ENCODE data around the gene SHB.

Gene SHB, protein sequence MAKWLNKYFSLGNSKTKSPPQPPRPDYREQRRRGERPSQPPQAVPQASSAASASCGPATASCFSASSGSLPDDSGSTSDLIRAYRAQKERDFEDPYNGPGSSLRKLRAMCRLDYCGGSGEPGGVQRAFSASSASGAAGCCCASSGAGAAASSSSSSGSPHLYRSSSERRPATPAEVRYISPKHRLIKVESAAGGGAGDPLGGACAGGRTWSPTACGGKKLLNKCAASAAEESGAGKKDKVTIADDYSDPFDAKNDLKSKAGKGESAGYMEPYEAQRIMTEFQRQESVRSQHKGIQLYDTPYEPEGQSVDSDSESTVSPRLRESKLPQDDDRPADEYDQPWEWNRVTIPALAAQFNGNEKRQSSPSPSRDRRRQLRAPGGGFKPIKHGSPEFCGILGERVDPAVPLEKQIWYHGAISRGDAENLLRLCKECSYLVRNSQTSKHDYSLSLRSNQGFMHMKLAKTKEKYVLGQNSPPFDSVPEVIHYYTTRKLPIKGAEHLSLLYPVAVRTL

DNA sequence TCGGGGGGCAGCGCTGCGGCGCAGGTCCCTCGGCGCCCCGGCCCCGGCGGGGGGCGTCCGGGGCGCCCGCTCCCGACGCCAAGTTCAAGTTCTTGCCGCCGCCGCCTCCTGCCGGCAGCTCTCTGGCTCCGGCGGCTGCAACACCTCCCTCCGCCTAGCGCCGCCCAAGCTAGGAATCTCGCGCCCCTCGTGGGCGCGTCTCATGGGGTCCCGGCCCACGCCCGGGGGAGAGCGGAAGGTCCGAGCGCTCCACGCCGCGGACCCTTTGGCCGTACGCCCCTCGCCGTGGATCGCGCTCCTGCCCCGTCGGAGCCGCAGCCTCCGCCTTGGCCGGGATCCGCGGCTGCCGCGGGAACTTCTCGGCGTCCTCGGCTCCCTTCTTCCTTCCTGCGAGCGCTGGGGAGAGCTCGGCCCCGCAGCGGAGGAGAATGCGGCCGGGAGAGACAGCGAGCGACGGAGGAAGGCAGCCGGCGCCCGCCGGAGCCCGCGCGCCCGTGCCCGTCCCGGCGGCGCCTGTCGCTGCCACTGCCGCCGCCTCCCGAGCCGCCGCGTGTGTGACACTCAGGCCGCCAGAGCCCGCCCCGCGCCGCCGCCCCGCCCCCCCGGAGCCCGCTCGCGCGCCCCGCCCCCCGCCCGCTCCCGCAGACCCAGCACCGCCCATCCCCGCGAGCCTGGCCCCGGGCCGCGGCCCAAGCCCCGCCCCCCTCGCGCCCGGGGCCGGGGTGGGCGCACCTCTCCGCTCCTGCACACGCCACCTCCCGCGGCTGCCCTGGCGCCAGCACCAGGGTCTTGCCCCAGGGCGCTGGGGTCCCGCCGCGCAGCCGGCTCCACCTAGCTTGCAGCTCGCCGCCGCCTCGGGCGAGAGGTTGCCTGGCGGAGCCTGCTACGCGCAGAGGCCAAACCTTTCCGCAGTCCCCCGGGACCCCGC, at the start of gene SHB:
TSS of gene SHB (minus strand) at position 527 of the 928 bp plus-strand sequence. CDS start 582 bp downstream, outside the sequence.
- DNase-seq (ENCODE audit: low read depth), result no peak

DNA sequence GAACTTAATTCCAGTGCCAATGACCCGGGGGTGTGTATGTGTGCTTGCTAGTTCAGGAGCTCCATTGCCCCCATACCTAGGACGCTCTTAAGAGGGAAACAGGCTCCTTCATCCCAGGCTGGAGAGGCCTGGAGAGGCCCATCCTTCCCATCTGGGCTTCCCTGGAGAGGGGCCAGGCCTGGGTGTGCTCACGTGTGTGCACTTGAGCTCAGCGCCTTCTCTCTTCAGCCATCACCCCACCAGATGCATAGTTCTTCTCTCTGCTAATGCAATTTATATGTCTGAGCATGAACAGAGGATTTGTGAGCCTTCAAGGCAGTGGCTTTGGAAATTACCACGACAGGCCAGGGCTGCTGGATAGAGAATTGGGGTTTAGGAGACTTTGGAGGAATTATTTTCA, 48.6 kb upstream of the SHB start:
- DNase-seq (ENCODE audit: low read depth), result no peak

DNA sequence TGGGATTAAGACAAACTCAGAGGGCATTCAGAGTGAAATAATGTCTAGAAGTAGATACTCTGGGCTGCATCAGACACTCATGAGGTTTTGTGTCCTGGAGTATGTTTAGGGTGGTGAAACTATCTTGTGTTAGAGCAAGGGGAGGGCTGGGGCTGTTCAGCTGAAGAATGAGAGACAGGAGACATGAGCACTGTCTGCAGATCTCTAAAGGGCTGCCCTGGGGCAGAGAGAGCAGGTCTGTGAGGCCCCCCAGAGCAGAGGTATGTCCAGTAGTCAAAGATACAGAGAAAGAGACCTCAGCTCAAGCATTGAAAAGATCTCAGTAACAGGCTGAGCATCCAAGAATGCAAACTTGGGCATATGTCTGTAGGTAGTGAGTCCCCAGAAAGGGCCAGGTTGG, 45.9 kb upstream of the SHB start:
- no peak for DNase-seq (ENCODE audit: low read depth)

DNA sequence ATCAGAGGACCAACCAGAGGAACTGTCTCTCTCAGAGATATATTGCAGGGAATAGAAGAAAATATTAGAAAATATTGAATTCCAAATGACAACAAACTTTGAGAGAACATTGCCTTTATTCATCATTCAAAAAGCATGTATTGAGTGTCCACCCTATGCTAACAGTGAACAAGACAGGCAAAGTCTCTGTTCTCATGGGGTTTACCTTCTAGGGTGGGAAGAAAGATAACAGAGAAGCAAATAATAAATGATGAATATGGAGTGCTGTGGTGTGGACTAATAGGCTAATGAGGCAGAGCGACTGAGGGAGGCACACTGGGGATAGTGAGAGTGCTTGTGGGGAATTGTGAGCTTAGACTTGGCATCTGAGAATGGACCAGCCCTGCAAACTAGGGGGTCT, 43.4 kb upstream of the SHB start:
- DNase-seq (ENCODE audit: low read depth), result no peak

DNA sequence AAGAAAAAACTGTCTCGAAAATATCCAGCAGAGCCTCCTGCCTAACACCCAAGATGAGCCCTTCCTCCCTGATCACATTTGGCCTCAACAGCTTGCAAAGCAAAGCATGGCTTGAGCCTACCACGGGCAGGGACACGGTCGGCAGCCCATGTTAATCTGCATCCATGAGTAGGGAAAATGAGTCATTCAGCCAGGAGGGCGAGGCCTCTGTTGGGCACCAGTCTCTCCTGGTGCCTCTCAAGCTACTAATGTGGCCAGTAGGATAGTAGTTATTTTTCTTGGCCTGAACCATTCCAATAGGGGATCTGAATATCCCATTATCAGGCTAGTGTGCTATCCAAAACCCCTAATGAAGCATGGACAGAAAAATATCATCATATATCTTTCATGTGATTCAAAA, 43.0 kb upstream of the SHB start:
- no peak for DNase-seq (ENCODE audit: low read depth)

DNA sequence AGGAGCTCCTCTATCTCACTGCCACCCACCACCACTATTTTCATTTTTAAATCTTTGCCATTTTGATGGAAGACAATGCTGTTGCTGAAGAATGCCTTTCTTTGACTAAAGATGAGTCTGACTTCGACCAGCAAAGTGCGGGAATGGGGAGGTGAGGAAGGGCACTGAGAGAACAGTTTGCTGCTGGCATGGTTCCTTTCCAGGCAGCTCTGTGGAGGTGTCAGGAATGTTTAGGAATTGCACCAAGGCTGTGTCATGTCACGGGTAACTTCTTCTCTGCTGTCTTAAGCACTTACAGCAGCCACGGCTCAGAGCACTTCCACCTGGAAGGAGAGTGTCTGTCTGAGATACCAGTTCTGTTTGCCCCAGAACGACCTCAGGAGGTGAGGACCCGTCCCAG, 41.4 kb upstream of the SHB start:
- DNase-seq (ENCODE audit: low read depth), result no peak

DNA sequence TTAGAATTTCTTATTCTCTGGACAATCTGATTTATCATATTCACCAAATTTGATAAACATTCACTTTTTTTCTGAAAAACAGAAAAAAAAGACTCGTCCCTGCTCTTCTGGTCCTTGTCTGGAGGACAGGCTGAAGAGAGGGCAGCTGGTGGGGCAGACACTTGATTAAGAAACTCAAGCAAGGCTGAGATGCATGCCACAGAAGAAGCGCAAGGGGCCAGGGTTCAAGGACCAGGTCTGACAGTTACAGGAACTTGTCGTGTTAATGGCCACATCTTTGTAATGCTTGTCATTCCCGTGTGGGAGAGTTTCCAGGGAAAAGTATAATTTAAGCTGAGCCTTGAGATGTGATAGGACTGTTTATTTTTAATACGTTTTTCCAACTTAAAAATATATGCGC, 40.6 kb upstream of the SHB start:
- DNase-seq (ENCODE audit: low read depth), result no peak

DNA sequence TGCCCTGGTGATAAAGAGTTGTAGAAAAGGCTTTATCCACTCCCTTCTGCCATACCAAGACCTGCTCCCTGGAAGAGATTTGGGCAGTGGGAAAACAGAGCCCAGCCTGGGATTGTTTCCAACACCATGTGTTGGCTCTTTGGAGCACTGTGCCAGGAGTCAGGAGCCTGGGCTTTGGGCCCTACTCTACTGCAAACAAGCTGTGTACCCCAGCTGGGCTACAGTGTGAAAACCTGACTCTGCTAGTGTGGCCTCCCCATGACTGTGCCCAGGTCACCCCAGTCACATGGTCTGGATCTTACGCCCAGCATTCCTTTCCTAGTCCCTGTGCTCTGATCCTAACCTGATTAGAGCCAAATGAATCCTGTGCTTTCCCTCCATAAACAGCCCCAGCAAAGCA, 39.3 kb upstream of the SHB start:
- DNase-seq (ENCODE audit: low read depth), result no peak

DNA sequence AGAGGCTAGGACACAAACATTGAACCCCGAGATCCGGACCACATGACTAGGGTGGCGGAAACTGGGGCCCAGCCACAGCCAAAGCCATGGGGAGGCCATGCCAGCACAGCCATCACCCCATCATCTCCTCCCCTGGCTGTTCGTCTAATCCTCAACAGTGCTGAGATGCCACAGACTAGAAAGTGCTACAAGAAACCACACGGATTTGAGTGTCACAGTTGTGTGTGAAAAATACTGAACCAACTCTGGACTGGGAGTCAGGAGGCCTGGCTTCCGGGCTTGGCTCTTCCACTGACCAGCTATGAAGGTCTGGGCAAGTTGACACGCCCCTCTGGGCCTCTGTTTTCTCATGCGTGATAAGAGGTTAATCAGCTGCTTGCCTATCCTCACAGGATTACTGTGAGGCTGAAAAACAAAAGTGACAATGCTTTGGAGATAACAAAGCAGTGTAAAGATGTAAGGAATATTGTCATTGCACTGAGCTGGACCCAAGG, 38.8 kb upstream of the SHB start:
- DNase-seq (ENCODE audit: low read depth), result no peak

DNA sequence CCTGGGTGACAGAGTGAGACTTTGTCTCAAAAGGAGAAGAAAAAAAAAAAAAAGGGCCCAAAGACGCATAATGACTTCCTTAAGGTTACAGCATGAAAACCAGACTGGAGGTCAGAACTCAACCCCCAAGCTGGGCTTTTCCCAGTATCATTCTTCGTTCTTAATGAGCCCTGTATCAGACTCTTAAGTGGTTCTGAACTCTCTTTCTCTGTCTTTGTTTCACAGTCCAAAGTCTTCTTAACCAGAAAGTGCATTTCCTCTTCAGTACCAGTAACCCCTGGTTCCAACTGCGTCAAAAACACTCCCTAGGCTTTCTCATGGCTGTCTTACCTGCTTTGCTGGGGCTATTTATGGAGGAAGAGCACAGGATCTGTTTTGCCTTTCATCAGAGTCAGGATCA, 38.4 kb upstream of the SHB start:
- DNase-seq (ENCODE audit: low read depth), result no peak

DNA sequence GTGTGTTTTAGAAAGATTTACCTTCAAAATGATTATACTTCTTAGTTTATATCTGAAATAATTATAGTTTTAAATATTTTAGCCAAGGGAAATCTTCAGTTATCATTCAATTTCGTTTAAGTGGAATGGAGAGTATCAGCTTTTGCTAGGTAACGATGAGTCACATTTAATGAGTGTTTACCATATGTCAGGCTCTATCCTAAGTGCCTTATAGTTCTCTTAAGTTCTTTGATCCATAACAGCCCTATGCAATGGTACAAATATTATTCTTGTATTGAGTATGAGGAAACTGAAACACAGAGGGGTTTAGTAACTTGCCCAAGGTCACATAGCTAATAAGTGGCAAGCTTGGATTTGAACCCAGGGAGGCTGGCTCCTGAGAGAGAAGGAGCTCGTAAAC, 37.5 kb upstream of the SHB start:
- DNase-seq (ENCODE audit: low read depth), result no peak

DNA sequence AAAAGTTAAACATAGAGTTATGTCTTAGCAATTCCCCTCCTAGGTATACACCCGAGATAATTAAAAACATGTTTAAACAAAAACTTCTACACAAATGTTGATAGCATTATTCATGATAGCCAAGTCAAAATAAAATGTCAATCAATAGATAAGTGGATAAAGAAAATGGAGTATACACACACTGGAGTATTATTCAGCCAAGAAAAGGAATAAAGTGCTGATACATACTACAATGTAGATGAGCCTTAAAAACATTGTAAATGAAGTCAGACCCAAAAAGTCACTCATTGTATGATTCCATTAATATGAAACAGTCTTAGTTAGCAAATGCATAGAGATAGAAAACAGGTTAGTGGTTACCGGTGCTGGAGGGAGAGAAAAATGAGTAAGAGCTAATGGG, 34.3 kb upstream of the SHB start:
- DNase-seq (ENCODE audit: low read depth), result no peak

DNA sequence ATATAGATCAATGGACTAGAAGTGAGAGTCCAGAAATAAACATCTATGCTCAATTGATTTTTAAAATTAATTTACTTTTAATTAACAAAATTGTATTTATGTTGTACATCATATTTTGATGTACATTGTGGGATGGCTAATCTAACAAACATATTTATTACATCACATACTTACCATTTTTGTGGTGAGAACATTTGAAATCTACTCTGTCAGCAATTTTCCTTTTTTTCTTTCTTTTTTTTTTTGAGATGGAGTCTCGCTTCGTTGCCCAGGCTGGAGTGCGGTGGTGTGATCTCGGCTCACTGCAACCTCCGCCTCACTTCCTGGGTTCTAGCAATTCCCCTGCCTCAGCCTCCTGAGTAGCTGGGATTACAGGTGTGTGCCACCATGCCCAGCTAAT, 32.4 kb upstream of the SHB start:
- DNase-seq (ENCODE audit: low read depth), result no peak

DNA sequence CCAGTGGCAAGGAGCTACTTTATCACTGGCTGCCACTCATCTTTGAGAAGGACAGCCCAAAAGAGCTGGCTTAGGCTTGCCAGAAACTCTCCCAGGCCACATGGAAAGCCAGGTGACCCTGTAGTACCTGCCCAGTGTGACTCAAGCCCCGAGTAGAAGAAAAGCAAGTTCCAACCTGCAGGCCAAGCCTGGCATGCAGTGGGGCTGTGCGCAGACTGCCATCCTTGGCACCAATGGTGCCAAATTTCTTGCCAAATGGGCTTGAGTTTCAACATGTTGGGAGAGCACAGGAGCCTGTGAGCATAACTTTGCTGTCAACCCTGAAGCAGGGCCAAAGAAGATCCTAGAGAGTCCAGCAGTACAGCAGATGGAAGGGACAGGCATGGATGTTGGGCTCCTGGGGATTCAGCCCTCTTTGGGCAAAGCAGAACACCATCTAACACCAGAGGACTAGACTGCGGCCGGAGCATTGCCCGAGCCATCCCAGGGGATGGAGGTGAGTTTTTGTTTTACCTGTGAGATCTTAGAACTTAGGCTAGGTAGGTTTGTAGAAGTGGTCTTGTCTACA, 27.3 kb upstream of the SHB start:
- no peak for DNase-seq (ENCODE audit: low read depth)

DNA sequence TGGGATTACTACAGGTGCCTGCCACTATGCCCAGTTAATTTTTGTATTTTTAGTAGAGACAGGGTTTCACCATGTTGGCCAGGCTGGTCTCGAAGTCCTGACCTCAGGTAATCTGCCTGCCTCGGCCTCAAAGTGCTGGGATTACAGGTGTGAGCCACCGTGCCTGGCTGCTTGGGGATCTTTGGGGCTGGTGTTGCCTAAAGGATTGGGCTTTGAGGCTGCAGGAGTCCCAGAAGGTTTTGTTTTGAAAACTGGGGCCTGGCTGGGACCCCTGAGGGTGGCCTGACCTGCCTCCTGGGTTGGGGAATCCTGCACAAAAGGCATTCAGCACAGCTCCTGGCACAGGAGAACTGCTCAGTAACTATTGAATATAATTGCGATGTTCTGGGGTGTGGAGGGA, 25.1 kb upstream of the SHB start:
- no peak for DNase-seq (ENCODE audit: low read depth)

DNA sequence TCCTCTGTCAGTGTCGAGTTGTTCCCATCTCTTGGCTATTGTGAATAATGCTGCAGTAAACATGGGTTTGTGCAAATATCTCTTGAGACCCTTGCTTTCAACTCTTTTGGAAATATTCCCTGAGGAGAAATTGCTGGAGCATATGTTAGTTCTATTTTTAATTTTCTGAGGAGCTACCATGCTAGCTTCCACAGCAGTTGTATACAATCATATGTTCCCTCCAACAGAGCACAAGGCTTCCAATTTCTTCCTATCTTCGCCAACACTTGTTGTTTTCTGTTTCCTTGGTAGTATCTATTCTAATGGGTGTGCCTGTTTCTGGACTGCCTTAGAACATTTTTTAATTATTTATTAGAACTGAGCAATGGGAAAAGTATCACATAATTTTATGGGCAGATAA, 23.6 kb upstream of the SHB start:
- no peak for DNase-seq (ENCODE audit: low read depth)

DNA sequence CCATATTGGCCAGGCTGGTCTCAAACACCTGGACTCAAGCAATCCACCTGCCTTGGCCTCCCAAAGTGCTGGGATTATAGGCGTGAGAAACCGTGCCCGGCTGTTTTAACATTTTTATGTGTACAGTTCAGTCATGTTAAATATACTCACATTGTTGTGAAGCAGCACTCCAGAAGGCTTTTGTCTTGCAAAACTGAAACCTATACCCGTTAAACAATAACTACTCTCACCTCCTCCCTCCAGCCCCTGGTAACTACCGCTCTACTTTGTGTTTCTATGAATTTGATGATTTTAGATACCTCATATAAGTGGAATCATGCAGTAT, 23.1 kb upstream of the SHB start:
- no peak for DNase-seq (ENCODE audit: low read depth)

DNA sequence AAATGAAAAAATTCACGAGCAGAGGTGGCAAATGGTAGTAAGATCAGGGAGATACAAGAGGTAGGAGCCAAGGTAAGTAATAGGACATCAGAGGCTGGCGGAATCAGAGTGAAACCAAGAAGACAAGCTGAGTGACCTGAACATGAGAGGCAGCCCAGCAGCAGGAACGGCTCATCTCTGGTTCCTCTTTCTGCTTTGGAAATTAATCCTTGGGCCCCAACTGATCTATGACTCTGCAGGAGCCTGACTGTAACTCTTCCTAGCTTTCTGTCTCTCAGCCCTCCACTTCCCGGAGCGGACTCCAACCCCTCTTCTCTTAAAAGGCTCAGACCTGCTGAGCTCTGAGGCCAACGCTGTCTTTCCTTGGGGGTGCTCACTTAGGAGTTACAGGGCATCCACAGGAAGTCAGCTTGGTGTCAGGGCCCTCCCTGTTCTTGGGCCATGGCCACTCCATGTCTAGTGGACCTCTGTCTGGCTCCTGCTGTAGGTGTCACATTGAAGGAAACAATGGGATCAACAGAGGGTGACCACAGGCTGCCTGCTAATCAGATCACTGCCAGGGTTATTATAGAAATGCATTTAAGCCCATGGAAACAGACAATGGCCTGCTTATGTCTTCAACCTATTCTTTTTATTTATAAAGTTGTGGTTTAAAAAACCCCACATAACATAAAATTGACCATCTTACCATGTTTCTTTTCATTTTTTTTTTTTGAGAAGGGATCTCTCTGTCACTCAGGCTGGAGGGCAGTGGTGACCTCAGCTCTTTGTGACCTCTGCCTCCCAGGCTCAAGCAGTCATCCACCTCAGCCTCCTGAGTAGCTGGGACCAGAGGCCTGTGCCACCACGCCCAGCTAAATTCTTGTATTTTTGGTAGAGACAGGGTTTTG, 22.5 kb upstream of the SHB start:
- DNase-seq (ENCODE audit: low read depth), result no peak

DNA sequence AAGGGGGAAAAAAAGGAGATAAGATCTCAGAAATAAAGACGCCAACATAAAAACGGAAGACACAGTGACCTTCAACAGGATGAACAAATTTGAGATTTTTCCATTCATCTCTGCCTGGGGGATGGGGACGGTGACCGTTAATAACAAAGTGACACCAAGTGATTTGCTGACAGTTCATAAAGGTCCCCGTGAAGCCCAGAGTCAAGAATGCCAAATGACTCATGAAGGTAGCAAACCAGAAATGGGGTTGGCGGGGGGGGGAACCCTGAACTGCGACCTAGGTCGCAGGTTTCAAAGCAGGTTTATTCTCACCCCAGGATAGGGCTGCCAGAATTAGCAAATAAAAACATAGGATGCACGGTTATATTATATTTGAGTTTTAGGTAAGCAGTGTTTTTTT, 21.1 kb upstream of the SHB start:
- no peak for DNase-seq (ENCODE audit: low read depth)

DNA sequence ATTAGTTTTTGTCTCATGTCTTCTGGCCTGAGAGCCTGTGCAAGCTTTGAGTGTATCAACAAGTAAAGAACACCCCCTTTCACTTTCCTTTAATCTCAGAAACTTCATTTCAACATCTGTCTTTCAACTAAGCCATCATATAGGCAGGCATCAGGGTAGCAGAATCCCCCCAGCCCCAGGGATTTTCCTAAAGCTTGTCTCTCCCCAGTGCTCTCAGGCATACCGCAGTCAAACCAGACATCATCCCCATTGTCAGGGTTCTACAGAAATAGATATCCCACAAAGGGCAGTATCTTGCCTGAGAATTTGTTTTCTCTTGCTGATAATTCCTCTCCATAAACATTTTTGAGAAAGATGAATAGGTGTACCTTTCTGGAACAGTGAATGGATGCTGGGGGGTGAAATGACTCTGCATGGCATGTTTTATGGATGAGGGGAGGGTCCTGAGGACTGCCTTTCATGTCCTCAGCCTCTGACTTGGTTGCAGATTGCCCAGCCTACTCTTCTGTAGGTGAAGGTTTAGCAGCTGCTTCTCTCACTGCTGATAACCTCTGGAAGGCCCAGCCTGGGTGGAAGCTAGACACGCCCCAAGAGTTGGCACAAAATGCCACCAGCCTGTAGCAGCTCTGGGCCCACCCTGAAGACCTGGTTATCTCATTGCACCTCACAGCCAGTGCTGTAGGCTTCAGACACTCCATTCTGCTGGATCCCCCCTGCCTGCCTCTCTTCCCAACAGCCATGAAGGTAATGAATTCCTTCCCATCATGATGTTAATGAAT, 20.5 kb upstream of the SHB start:
- DNase-seq (ENCODE audit: low read depth), result no peak

Measured in fibroblast of the conjunctiva (primary cell).